Measurements from ENCODE around the gene REXO1.
A peak's percentile ranks its signal among the peaks of the same experiment; 100 is the strongest.
"Not testable (repeated sequence)": the region's sequence is repeated elsewhere in the genome, so short reads cannot be mapped to it uniquely, and the experiment has no call there.

The REXO1 gene
- 60.9 to 94.4 (median 82.3) reads per million in 4 experiments for total RNA-seq

GRCh38 chr19:1848399-1849131, at the start of gene REXO1:
REXO1 (minus strand) TSS chr19:1848483; CDS start chr19:1848358, 125 bp downstream.
- peak; percentile 99 for DNase-seq

GRCh38 chr19:1896508-1896907, 48.2 kb upstream of the REXO1 start:
- no peak for DNase-seq

- DNase-seq = no peak
These were observed 45.5 kb upstream of the REXO1 start for GRCh38 chr19:1893791-1894190.

- no peak for DNase-seq
These were observed 41.6 kb upstream of the REXO1 start for GRCh38 chr19:1889907-1890306.

GRCh38 chr19:1888385-1888784, 40.1 kb upstream of the REXO1 start:
- DNase-seq = no peak

- not testable (repeated sequence) for DNase-seq
These were observed 38.1 kb upstream of the REXO1 start for GRCh38 chr19:1886360-1886759.

- DNase-seq = peak; percentile 93
These were observed 37.3 kb upstream of the REXO1 start, which contains the start of gene ABHD17A for GRCh38 chr19:1885398-1886119. ABHD17A (minus strand) TSS chr19:1885496; CDS start chr19:1881566, 3,930 bp downstream.

GRCh38 chr19:1884719-1885334, 36.5 kb upstream of the REXO1 start:
- no peak for DNase-seq

GRCh38 chr19:1884291-1884718, 36.0 kb upstream of the REXO1 start:
- no peak for DNase-seq

GRCh38 chr19:1883784-1884183, 35.5 kb upstream of the REXO1 start:
- no peak for DNase-seq

GRCh38 chr19:1882786-1883692, 34.8 kb upstream of the REXO1 start:
- DNase-seq = no peak

GRCh38 chr19:1882089-1882785, 34.0 kb upstream of the REXO1 start:
- DNase-seq = peak; percentile 47

GRCh38 chr19:1881393-1882088, 33.3 kb upstream of the REXO1 start:
- DNase-seq = not testable (repeated sequence)

GRCh38 chr19:1880611-1881392, 32.5 kb upstream of the REXO1 start:
- no peak for DNase-seq

GRCh38 chr19:1879982-1880381, 31.7 kb upstream of the REXO1 start:
- DNase-seq = not testable (repeated sequence)

- DNase-seq = not testable (repeated sequence)
These were observed 30.3 kb upstream of the REXO1 start for GRCh38 chr19:1878583-1878982.

GRCh38 chr19:1877280-1877660, 29.0 kb upstream of the REXO1 start:
- DNase-seq = not testable (repeated sequence)

- DNase-seq = not testable (repeated sequence)
These were observed 28.4 kb upstream of the REXO1 start for GRCh38 chr19:1876496-1877279.

Data from effector CD8-positive, alpha-beta T cell (primary cell).